ENCODE data around the gene SLC35E2B.
A peak's percentile ranks its signal among the peaks of the same experiment; 100 is the strongest.

SLC35E2B gene

DNA sequence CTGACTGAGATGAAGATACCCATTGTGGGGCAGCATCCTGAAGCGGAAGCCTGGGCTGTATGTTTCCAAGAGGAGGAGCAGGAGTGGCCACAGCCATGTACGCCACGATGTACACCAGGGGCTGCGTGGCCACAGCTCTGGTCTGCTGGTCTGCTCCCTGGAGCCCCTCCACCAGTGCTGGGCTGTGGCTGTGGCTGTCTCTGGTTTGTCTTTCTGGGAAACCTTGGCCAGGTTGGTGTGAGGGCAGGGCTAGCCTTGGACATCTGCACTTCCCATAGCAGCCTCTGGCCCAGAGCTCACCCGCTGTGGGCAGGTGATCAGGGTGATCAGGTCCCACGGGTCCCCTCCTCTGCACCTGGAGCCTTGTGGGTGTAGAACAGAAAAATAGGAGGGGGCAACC lies 74.7 kb downstream of the SLC35E2B start:
- no peak overlapping the region for H3K4me3 ChIP-seq
- no peak for TF ChIP-seq Cebpa-rat (IDR thresholded peaks at IDR 0.05)
- 0 out of 2 replicates have a peak overlapping the region, but pooled peaks have one; percentile 97 for H3K9ac ChIP-seq
- no peak overlapping the region for H3K27ac ChIP-seq
- H3K4me1 ChIP-seq = peaks cover 38% of the 10 kb centered on the region
- H3K27me3 ChIP-seq = no peaks in the 10 kb centered on the region
- no peak overlapping the region; the same call in 1 of the 2 replicates for H3K4me2 ChIP-seq
- H4K20me1 ChIP-seq = peaks cover 73% of the 10 kb centered on the region
- peaks cover 16% of the 10 kb centered on the region; the same call in 1 of the 2 replicates for H3K36me3 ChIP-seq
- no peaks in the 10 kb centered on the region for H3K9me3 ChIP-seq

DNA sequence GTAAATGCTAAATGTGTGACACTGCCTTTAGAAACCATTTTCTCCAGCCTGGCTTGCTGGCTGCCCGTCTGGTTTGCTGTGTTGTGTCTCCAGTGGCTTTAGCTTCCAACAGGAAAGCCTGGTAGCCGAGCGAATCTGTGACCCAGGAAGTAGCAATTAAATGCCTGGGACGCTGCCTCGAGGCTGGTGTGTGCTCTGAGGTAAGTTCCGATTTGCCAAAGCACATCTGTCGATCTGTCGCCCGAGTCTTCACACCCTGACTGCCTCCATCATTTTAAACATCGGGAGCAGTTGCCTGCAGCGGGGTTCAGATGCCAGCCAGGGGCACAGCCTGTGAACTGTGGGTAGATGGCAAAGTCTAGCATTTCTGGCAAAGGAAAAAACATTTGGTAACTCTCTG lies 75.1 kb downstream of the SLC35E2B start:
- Histone ChIP-seq H3K4me2 (peak overlapping the region; percentile 99), H3K4me3 (no peak overlapping the region), H3K27ac (no peak overlapping the region)

DNA sequence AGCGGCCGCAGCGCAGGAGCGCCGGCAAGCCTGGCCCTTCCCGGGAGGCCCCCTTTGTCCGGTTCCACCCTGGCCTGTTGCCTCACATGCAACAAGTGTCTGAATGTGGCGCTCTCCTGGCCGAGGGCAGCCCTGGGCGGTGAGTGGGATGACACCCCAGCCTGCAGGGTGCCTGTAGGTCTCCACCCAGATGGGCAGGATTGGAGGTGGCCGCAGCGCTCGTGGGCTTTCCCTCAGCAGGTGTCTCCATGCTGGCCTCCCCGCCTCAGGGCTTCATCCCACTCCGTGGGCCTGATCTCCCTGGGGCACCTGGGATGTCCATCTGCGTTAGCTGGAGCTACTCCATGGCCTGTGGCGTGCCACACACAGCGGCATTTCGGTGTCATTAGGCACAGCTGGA lies 75.8 kb downstream of the SLC35E2B start:
- H3K4me2 ChIP-seq = peak overlapping the region; percentile 99
- H3K36me3 ChIP-seq = peaks cover 16% of the 10 kb centered on the region; the same call in 1 of the 2 replicates
- H3K4me1 ChIP-seq = peaks cover 41% of the 10 kb centered on the region
- no peaks in the 10 kb centered on the region for H3K27me3 ChIP-seq
- peak overlapping the region; percentile 97 for H3K9ac ChIP-seq
- H3K27ac ChIP-seq = no peak overlapping the region
- peak overlapping the region; percentile 85 for H3K4me3 ChIP-seq
- H3K9me3 ChIP-seq = no peaks in the 10 kb centered on the region
- H4K20me1 ChIP-seq = peaks cover 62% of the 10 kb centered on the region
- TF ChIP-seq Cebpa-rat (IDR thresholded peaks at IDR 0.05) = no peak

More for the DNA sequence above, 75.1 kb downstream of the SLC35E2B start:
- TF ChIP-seq Cebpa-rat (IDR thresholded peaks at IDR 0.05) = no peak
- H3K4me1 ChIP-seq = peaks cover 38% of the 10 kb centered on the region
- H3K9ac ChIP-seq = peak overlapping the region; percentile 97; the same call in 1 of the 2 replicates
- no peaks in the 10 kb centered on the region for H3K9me3 ChIP-seq
- H4K20me1 ChIP-seq = peaks cover 69% of the 10 kb centered on the region
- peaks cover 16% of the 10 kb centered on the region; the same call in 1 of the 2 replicates for H3K36me3 ChIP-seq
- H3K27me3 ChIP-seq = no peaks in the 10 kb centered on the region

DNA sequence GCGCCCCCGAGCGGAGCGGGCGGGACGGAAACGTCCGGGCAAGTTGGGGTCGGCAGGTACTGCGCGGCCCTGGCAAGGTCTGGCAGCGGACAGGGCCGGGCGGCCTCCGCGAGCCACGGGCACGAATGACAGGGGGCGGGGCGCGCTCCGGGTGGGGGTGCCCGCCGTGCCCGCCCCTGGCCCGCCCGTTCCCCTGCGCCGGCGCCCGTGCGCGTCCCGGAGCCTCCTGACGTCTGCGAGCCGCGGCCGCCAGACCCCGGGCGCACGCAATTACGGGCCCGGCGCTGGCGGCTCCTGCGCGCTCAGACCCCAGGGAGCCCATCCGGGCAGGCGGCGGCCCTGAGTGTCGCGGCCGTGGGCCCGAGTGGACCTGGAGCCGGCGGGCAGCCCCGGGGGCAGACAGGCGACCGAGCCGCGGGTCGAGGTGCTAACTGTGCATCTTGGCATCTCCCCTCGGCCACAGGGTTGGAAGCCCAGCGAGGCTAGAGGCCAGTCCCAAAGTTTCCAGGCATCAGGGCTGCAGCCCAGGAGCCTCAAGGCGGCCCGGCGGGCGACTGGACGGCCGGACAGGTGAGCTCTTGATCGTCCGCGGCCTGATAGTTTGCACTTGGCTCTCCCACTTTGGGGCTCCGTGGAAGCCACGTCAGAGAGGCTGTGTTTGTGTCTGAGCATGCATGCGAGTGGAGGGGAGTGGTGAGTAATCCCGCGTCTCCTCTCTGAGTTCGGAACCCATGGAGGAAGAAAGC lies 76.4 kb downstream of the SLC35E2B start:
- peak overlapping the region; percentile 99 for H3K4me2 ChIP-seq
- peak overlapping the region; percentile 97 for H3K9ac ChIP-seq
- peaks cover 16% of the 10 kb centered on the region; the same call in 1 of the 2 replicates for H3K36me3 ChIP-seq
- no peaks in the 10 kb centered on the region for H3K9me3 ChIP-seq
- peak overlapping the region; percentile 85 for H3K4me3 ChIP-seq
- H3K27ac ChIP-seq = peak overlapping the region; percentile 99
- H4K20me1 ChIP-seq = peaks cover 56% of the 10 kb centered on the region
- peaks cover 47% of the 10 kb centered on the region for H3K4me1 ChIP-seq
- no peaks in the 10 kb centered on the region for H3K27me3 ChIP-seq
- no peak for TF ChIP-seq Cebpa-rat (IDR thresholded peaks at IDR 0.05)

DNA sequence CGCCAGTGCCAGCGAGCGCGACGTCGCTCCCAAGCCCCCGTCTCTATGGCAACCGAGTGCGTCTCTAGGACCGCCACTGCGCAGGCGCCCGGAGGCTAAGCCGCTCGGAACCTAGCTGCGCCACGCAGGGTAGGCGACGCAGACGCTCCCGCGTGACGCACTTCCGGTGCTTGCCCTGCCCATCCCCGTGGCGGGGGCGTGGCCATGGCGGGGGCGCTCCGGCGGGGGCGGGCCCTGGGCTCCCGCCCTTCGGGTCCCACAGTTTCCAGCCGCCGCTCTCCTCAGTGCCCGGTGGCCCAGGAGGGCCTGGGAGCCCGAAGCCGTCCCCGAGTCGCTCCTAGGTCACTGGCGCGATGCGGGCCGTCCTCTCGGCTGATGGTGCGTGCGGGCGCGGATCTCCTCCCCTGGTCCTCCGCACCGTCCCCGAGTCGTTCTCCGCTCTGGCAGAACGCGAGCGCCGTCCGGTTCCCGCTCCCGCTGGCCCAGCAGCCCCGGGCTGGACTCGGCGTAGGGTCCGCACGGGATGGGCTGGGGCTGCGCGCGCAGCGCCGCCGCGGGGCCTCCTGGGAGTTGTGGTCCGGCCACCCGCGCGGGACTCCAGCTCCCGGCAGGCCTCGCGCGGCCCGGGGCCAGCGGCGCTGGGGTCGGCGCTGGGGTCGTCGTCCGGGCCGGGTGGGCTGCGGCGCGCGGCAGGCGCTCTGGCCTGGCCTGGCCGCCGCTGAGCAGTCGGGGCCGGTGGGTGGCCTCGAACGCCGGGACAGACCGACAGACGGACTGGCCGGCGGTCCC lies 77.1 kb downstream of the SLC35E2B start, which contains the start of gene MIB2:
TSS of gene MIB2 (plus strand) at position 245 of the 789 bp plus-strand sequence. CDS start 7,953 bp downstream, outside the sequence.
- peak within 1 kb of the TSS; percentile 85 for H3K4me3 ChIP-seq
- peak within 1 kb of the TSS; percentile 99 for H3K4me2 ChIP-seq
- peaks cover 52% of the 10 kb centered on the region for H3K4me1 ChIP-seq
- H4K20me1 ChIP-seq = peaks cover 48% of the 10 kb centered on the region
- H3K27me3 ChIP-seq = no peaks in the 10 kb centered on the region
- H3K9ac ChIP-seq = peak within 1 kb of the TSS; percentile 97
- no peaks in the 10 kb centered on the region for H3K9me3 ChIP-seq
- peak within 1 kb of the TSS; percentile 99 for H3K27ac ChIP-seq
- peaks cover 16% of the 10 kb centered on the region; the same call in 1 of the 2 replicates for H3K36me3 ChIP-seq
- TF ChIP-seq Cebpa-rat (IDR thresholded peaks at IDR 0.05) = no peak

DNA sequence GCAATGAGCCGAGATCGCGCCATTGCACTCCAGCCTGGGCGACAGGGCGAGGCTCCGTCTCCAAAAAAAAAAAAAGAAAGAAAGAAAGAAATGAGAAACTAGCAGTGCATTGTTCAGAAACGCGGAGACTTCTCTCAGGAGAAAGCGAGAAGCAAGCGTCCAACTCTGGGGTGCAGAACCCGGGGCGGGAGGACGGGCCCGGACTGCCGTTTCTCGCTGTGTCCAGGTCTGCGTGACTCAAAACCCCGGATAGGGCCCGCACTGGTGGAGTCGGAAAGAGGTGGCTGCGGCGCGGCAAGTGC lies 77.7 kb downstream of the SLC35E2B start:
- Histone ChIP-seq H3K36me3 (peaks cover 16% of the 10 kb centered on the region; the same call in 1 of the 2 replicates), H3K4me1 (peaks cover 51% of the 10 kb centered on the region)

DNA sequence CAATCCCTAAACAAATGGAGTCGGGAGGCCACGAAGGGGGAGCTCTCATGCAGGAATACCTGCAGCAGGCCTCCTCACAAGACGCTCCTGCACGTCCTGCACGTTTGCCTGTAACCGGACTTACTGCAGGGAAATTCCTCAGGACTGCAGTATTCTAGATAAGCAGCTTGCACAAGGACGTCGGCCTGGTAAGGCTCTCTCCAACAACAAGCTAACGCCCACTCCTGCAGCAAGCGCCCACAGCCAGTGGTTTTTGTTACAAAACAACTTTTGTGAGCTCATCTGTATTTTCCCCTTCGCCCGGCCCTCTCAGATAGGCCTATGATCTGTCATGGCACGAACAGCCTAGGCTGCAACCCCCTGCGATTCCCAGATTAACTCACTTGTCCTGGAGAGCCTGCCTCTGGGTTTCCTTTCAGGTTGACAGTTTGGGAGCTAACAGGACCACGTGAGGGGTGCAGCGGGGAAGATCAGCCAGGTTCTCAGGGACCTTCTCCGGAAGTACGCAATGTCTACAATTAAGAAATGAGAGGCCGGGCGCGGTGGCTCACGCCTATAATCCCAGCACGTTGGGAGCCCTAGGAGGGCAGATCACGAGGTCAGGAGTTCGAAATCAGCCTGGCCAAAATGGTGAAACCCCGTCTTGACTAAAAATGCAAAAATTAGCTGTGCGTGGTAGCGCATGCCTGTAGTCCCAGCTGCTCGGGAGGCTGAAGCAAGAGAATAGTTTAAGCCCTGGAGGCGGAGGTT lies 78.2 kb downstream of the SLC35E2B start:
- H4K20me1 ChIP-seq = peaks cover 37% of the 10 kb centered on the region

More for the DNA sequence above, 77.7 kb downstream of the SLC35E2B start:
- Histone ChIP-seq H3K9me3 (no peaks in the 10 kb centered on the region), H4K20me1 (peaks cover 43% of the 10 kb centered on the region), H3K4me3 (peak overlapping the region; percentile 85), H3K4me2 (peak overlapping the region; percentile 99), H3K27me3 (no peaks in the 10 kb centered on the region), H3K27ac (no peak overlapping the region), H3K9ac (peak overlapping the region; percentile 97)
- TF ChIP-seq Cebpa-rat (IDR thresholded peaks at IDR 0.05) = no peak

DNA sequence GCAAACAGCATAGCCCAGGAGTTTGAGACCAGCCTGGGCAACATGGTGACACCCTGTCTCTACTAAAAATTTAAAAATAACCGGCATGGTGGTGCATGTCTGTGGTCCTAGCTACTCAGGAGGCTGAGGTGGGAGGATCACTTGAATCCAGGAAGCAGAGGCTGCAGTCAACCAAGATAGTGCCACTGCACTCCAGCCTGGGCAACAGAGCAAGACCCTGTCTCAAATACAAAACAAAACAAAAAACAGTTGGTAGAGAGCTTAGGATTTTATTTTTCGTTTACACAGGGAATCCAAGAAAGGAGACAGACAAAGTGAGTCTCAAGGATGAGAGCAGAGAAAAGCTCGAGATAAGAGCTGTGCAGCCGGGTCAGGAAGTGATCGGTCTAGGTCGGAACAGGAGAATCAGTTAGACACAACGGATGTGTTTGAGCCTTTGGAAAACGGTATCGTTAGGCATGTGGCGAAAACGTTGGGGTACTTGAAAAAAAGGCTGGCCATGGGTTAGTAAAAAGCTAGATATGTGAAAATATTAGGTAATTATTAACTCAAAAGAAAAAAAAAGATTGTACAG lies 79.0 kb downstream of the SLC35E2B start:
- peak overlapping the region; percentile 97 for H3K9ac ChIP-seq
- H3K36me3 ChIP-seq = peaks cover 13% of the 10 kb centered on the region; the same call in 1 of the 2 replicates
- H3K27ac ChIP-seq = no peak overlapping the region
- H3K4me1 ChIP-seq = peaks cover 47% of the 10 kb centered on the region
- peaks cover 32% of the 10 kb centered on the region for H4K20me1 ChIP-seq
- peak overlapping the region; percentile 85 for H3K4me3 ChIP-seq
- no peak for TF ChIP-seq Cebpa-rat (IDR thresholded peaks at IDR 0.05)
- no peaks in the 10 kb centered on the region for H3K9me3 ChIP-seq
- H3K27me3 ChIP-seq = no peaks in the 10 kb centered on the region
- H3K4me2 ChIP-seq = peak overlapping the region; percentile 99

More for the DNA sequence above, 78.2 kb downstream of the SLC35E2B start:
- H3K9ac ChIP-seq = peak overlapping the region; percentile 97
- H3K4me2 ChIP-seq = peak overlapping the region; percentile 99
- H3K27ac ChIP-seq = no peak overlapping the region
- H3K4me3 ChIP-seq = peak overlapping the region; percentile 85
- TF ChIP-seq Cebpa-rat (IDR thresholded peaks at IDR 0.05) = no peak
- peaks cover 16% of the 10 kb centered on the region; the same call in 1 of the 2 replicates for H3K36me3 ChIP-seq
- H3K9me3 ChIP-seq = no peaks in the 10 kb centered on the region
- H3K4me1 ChIP-seq = peaks cover 47% of the 10 kb centered on the region
- H3K27me3 ChIP-seq = no peaks in the 10 kb centered on the region

DNA sequence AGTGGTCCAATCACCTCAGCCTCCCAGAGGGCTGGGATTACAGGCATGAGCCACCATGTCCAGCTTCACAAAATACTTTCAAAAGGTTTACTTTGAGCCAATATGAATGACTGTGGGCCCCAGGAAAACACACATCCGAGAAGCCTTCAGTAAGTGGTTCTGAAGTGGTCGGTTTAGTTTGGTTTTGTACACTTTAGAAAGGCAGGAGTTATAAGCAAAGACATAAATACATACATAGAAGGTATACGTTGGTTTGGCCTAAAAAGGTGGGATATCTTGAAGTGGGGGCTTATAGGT lies 80.5 kb downstream of the SLC35E2B start:
- no peaks in the 10 kb centered on the region for H3K27me3 ChIP-seq
- peaks cover 23% of the 10 kb centered on the region for H4K20me1 ChIP-seq
- no peak overlapping the region for H3K9ac ChIP-seq
- no peak overlapping the region for H3K4me3 ChIP-seq
- H3K36me3 ChIP-seq = no peaks in the 10 kb centered on the region
- peaks cover 47% of the 10 kb centered on the region for H3K4me1 ChIP-seq
- TF ChIP-seq Cebpa-rat (IDR thresholded peaks at IDR 0.05) = no peak
- no peak overlapping the region for H3K27ac ChIP-seq
- no peaks in the 10 kb centered on the region for H3K9me3 ChIP-seq
- no peak overlapping the region; the same call in 1 of the 2 replicates for H3K4me2 ChIP-seq
